K562 (cell line): ENCODE results near the gene ATP6V0D1. TPM values are rescaled to one million over a fixed set of nuclear protein-coding genes. Genes with fewer than 3 reads are reported as not detected.

Experiments used
- ATAC-seq: fragments of 200-7000 bp; cut with Tn5 transposase; 3 replicates; pipeline ENCODE4 v1.9.1; 2020; ENCODE audit warnings: moderate library complexity
- BruUV-seq: library from RNA; stranded (reverse); fragments of 400-500 nt; replicated peaks from 2 replicates; lab custom pipeline; 2021; lab: Mats Ljungman, UMichigan
- CTCF ChIA-PET: fragments of 300-600 bp; formaldehyde crosslinking; extraction: SDS; loops from one replicate; lab custom pipeline; 2021; ENCODE audit warnings: low intra/inter-chr PET ratio; lab: Yijun Ruan, JAX
- POLR2A ChIA-PET: fragments of 300-600, 350-650 bp; sonication (Branson Sonifier 250); formaldehyde crosslinking; extraction: SDS; loops from one replicate; lab custom pipeline; 2021; ENCODE audit warnings: antibody characterized with exemption, inconsistent platforms; lab: Yijun Ruan, JAX
- DNase-seq, 4 experiments: peaks; one replicate each; pipeline versions ENCODE4 v3.0.0 to v3.0.0-alpha.2; 2011 to 2018; ENCODE audit warnings: low spot score in 3 of 4, mixed read lengths in 3 of 4; ENCODE audit errors: extremely low read depth in 1 of 4
- FAIRE-seq: peaks from 2 replicates; lab custom pipeline; 2011; peaks lifted over from hg19 to GRCh38; lab: Jason Lieb, UNC
- H2AFZ ChIP-seq: 2 replicates; pipeline ENCODE4 v1.6.0; 2011; ENCODE audit warnings: low read depth, low read length, control low read depth, inconsistent platforms
- H3K27ac ChIP-seq: fragments of 200-600 bp; 3 replicates; pipeline ENCODE4 v1.8.0; 2011; ENCODE audit warnings: low read depth, mild to moderate bottlenecking, control low read depth, inconsistent platforms, low read length, moderate library complexity, mixed read lengths; ENCODE audit errors: extremely low read depth
- H3K27me3 ChIP-seq, 2 experiments: fragments of 300-600 bp in 1 of 2; 2 replicates in 1 of 2; 3 replicates in 1 of 2; pipeline versions ENCODE4 v1.6.0 to v1.8.0; 2011; ENCODE audit warnings: inconsistent platforms in 2 of 2, low read length in 2 of 2, mild to moderate bottlenecking in 1 of 2, mixed read lengths in 1 of 2, moderate library complexity in 1 of 2; ENCODE audit not compliant: control insufficient read depth in 2 of 2, insufficient read depth in 2 of 2
- H3K36me3 ChIP-seq: fragments of 300-600 bp; 3 replicates; pipeline ENCODE4 v1.8.0; 2011; ENCODE audit warnings: mild to moderate bottlenecking, low read length, inconsistent platforms; ENCODE audit not compliant: control insufficient read depth, insufficient read depth
- H3K4me1 ChIP-seq, 2 experiments: fragments of 200-600 bp in 1 of 2; replicated peaks in 1 of 2; 2 replicates in 1 of 2; 3 replicates in 1 of 2; pipeline versions ENCODE4 v1.5.1 to v1.8.0; 2011; ENCODE audit warnings: inconsistent platforms in 2 of 2, low read length in 2 of 2, mild to moderate bottlenecking in 1 of 2, mixed read lengths in 1 of 2, moderate library complexity in 1 of 2; ENCODE audit not compliant: control insufficient read depth in 2 of 2, insufficient read depth in 2 of 2
- H3K4me2 ChIP-seq: 2 replicates; pipeline ENCODE4 v1.6.1; 2011; ENCODE audit warnings: low read length, control low read depth, inconsistent platforms, mixed read lengths; ENCODE audit not compliant: insufficient read depth
- H3K4me3 ChIP-seq: fragments of 200-600 bp; sonication (generic), shearing (Covaris generic); 2 replicates; pipeline ENCODE4 v1.5.1; 2016; ENCODE audit warnings: control low read depth, inconsistent platforms
- H3K79me2 ChIP-seq: fragments of 200-600 bp; 3 replicates; pipeline ENCODE4 v1.8.0; 2011; ENCODE audit warnings: low read length, inconsistent platforms; ENCODE audit not compliant: control insufficient read depth, insufficient read depth
- H3K9ac ChIP-seq, 2 experiments: 2 replicates each; pipeline versions ENCODE4 v1.6.0 to v1.6.1; 2011; ENCODE audit warnings: low read depth in 2 of 2, low read length in 2 of 2, control low read depth in 1 of 2, inconsistent platforms in 1 of 2, mild to moderate bottlenecking in 1 of 2, mixed read lengths in 1 of 2; ENCODE audit not compliant: insufficient read depth in 1 of 2
- H3K9me1 ChIP-seq: one replicate; pipeline ENCODE4 v1.6.0; 2011; ENCODE audit warnings: inconsistent platforms, mild to moderate bottlenecking, low read length, moderate library complexity; ENCODE audit not compliant: control insufficient read depth, insufficient read depth
- H3K9me3 ChIP-seq: replicated peaks from 2 replicates; pipeline ENCODE4 v1.5.1; 2011; ENCODE audit warnings: low read depth, low read length, inconsistent platforms; ENCODE audit not compliant: control insufficient read depth, insufficient read depth
- H4K20me1 ChIP-seq: replicated peaks from 2 replicates; pipeline ENCODE4 v1.6.1; 2011; ENCODE audit warnings: low read length, inconsistent platforms, mixed read lengths; ENCODE audit not compliant: control insufficient read depth, insufficient read depth
- ATF1 ChIP-seq, 2 experiments: fragments of 450-650 bp in 1 of 2; IDR thresholded peaks; 2 replicates each; pipeline ENCODE4 v1.6.1; 2016; ENCODE audit warnings: missing compliant biosample characterization in 1 of 2, missing genetic modification characterization in 1 of 2
- DMBX1 ChIP-seq: fragments of 250-450 bp; sonication (Bioruptor Pico); IDR thresholded peaks from 2 replicates; pipeline ENCODE4 v1.8.0; 2022; ENCODE audit warnings: inconsistent platforms, mild to moderate bottlenecking, moderate library complexity, borderline replicate concordance
- E2F1 ChIP-seq: sonication (generic); formaldehyde crosslinking; IDR thresholded peaks from 2 replicates; pipeline ENCODE4 v1.8.1; 2023; ENCODE audit warnings: mild to moderate bottlenecking, missing genetic modification reagents, moderate library complexity
- FOXA3 ChIP-seq, 2 experiments: fragments of 450-650 bp in 1 of 2; sonication (generic) in 1 of 2; formaldehyde crosslinking; IDR thresholded peaks in 1 of 2; conservative IDR thresholded peaks in 1 of 2; 2 replicates each; pipeline versions ENCODE4 v1.4.0 to v1.8.0; 2020 to 2022; ENCODE audit warnings: mild to moderate bottlenecking in 2 of 2, missing genetic modification reagents in 1 of 2
- KHSRP ChIP-seq: fragments of 450-650 bp; IDR thresholded peaks from 2 replicates; pipeline ENCODE4 v1.6.1; 2017
- NKRF ChIP-seq: fragments of 450-650 bp; IDR thresholded peaks from 2 replicates; pipeline ENCODE4 v1.6.1; 2016; ENCODE audit warnings: borderline replicate concordance
- RBM15 ChIP-seq: fragments of 200-400 bp; formaldehyde crosslinking; IDR thresholded peaks from 2 replicates; pipeline ENCODE4 v1.6.1; 2018; ENCODE audit warnings: mild to moderate bottlenecking, low read length, moderate library complexity; ENCODE audit not compliant: insufficient read depth
- ZNF77 ChIP-seq: fragments of 250-450 bp; sonication (Bioruptor Pico); IDR thresholded peaks from 2 replicates; pipeline ENCODE4 v1.5.0; 2020
- WGBS: fragments of 100-300 bp; shearing (Covaris generic); methylation state at CpG from one replicate; pipeline ENCODE4 v1.1.6; 2016; ENCODE audit warnings: low coverage, mixed read lengths; ENCODE audit not compliant: insufficient coverage; ENCODE audit errors: missing lambda C conversion rate; 5-methylcytosine and 5-hydroxymethylcytosine counted together
- in situ Hi-C: fragments of 300-500 bp; cut with MboI; formaldehyde crosslinking; loops from 4 replicates; pipeline ENCODE4 v1.15.0; 2018; ENCODE audit warnings: inconsistent platforms, mixed read lengths
- intact Hi-C: fragments of 100-400 bp; cut with micrococcal nuclease; formaldehyde crosslinking; loops from 2 replicates; pipeline ENCODE4 v1.14.2; 2022
- polyA plus RNA-seq, 8 experiments: library from polyadenylated mRNA; depleted of rRNA in 4 of 8; stranded (reverse) in 5 of 8; unstranded in 3 of 8; fragments of >200 nt; fragmentation: Nextera tagmentation in 2 of 8; fragmentation: Illumina TruSeq in 1 of 8; extraction: Ambion mirVana in 2 of 8; extraction: Trizol in 1 of 8; gene quantifications; 2 replicates each; pipeline versions ENCODE4 v1.2.1 to v1.2.3, GENCODE V29; 2011 to 2014; ENCODE audit warnings: inconsistent platforms in 1 of 8, missing spikeins in 1 of 8
- total RNA-seq, 7 experiments: library from RNA; depleted of rRNA in 6 of 7; stranded (reverse); fragments of >200 nt in 6 of 7; fragmentation: Illumina TruSeq in 2 of 7; extraction: Trizol in 2 of 7; gene quantifications; 2 replicates each; pipeline versions ENCODE4 v1.2.1 to v1.2.3, GENCODE V29; 2011 to 2021; ENCODE audit warnings: low replicate concordance in 1 of 7
- TF ChIP-seq, protein P1 (sequence below): fragments of 250-450 bp; sonication (Bioruptor Pico); IDR thresholded peaks from 2 replicates; pipeline ENCODE4 v1.8.0; 2022; ENCODE audit warnings: moderate library complexity, mild to moderate bottlenecking, inconsistent platforms
- TF ChIP-seq, protein P2 (sequence below): sonication (generic); formaldehyde crosslinking; IDR thresholded peaks from 2 replicates; pipeline ENCODE4 v1.8.1; 2023; ENCODE audit warnings: mild to moderate bottlenecking, missing genetic modification reagents

The ATP6V0D1 gene
- total and polyA plus RNA-seq, 9 of the 15 experiments (the other 6 are each of a cell fraction or from before 2014, with no cell fraction given): 23.2 to 69.7 (median 45.6) TPM

- Histone ChIP-seq H3K9ac (no peak overlapping the region), H3K27ac (no peak overlapping the region), H2AFZ (no peak overlapping the region), H3K4me1 (peaks cover 0 to 9% of the 10 kb centered on the region in 2 experiments; a peak in 2 of 5 replicates), H3K36me3 (no peaks in the 10 kb centered on the region), H3K79me2 (no peaks in the 10 kb centered on the region), H3K4me2 (no peak overlapping the region), H3K9me1 (no peaks in the 10 kb centered on the region), H4K20me1 (0 out of 2 replicates have a peak, but pooled peaks cover 2% of the 10 kb centered on the region), H3K27me3 (peaks cover 46 to 88% of the 10 kb centered on the region in 2 experiments), H3K4me3 (no peak overlapping the region), H3K9me3 (no peaks in the 10 kb centered on the region)
- TF ChIP-seq KHSRP (no peak), NKRF (no peak), FOXA3 (CRISPR knock-in tag; conservative IDR thresholded peaks at IDR 0.05 in 1 of 2, IDR thresholded peaks at IDR 0.05 in 1 of 2) (no peak), DMBX1 (CRISPR knock-in tag) (no peak), ATF1 (CRISPR knock-in tag; IDR thresholded peaks at IDR 0.05) (no peak), ATF1 (tag; IDR thresholded peaks at IDR 0.05) (no peak), ZNF77 (CRISPR knock-in tag) (no peak), E2F1 (CRISPR knock-in tag) (no peak), RBM15 (no peak)
- TF ChIP-seq, protein P1, sequence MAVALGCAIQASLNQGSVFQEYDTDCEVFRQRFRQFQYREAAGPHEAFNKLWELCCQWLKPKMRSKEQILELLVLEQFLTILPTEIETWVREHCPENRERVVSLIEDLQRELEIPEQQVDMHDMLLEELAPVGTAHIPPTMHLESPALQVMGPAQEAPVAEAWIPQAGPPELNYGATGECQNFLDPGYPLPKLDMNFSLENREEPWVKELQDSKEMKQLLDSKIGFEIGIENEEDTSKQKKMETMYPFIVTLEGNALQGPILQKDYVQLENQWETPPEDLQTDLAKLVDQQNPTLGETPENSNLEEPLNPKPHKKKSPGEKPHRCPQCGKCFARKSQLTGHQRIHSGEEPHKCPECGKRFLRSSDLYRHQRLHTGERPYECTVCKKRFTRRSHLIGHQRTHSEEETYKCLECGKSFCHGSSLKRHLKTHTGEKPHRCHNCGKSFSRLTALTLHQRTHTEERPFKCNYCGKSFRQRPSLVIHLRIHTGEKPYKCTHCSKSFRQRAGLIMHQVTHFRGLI: no peak
- TF ChIP-seq, protein P2, sequence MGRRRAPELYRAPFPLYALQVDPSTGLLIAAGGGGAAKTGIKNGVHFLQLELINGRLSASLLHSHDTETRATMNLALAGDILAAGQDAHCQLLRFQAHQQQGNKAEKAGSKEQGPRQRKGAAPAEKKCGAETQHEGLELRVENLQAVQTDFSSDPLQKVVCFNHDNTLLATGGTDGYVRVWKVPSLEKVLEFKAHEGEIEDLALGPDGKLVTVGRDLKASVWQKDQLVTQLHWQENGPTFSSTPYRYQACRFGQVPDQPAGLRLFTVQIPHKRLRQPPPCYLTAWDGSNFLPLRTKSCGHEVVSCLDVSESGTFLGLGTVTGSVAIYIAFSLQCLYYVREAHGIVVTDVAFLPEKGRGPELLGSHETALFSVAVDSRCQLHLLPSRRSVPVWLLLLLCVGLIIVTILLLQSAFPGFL (CRISPR knock-in tag): no peak
- no TSS peak for BruUV-seq
- ChIA-PET POLR2A (interaction anchor here (0.6 to 0.7 kb wide), 3 partner anchors 27 to 208 kb away, joined by 3 to 4 read pairs (median 3); no protein-coding TSS in a partner anchor), CTCF (interaction anchor here (0.6 kb wide), 1 partner anchor 108 kb away, joined by 5 read pairs; no protein-coding TSS in a partner anchor)
- no peak for ATAC-seq
- no peak for FAIRE-seq
- in situ Hi-C loops: loop anchor here (25.0 kb wide), 1 partner anchor 450 kb away; the partner anchor contains the start of gene CES3
- intact Hi-C loops: loop anchor here (10.0 kb wide), 1 partner anchor 47 kb away; no protein-coding TSS in a partner anchor
- WGBS: 0% methylated on average over 2 of the region's 2 CpGs
- no peak for DNase-seq
Measured at GRCh38 chr16:67412294-67412693, 68.7 kb downstream of the ATP6V0D1 start.
